HAP-1 (cell line): ENCODE measurements around the gene CNOT1.
A peak's percentile ranks its signal among the peaks of the same experiment; 100 is the strongest.

Source experiments
- DNase-seq, 2 experiments: peaks; one replicate each; pipeline ENCODE4 v3.0.0-alpha.2; 2016 to 2020; ENCODE audit warnings: low spot score in 2 of 2
- H3K27me3 ChIP-seq: fragments of 250-450 bp; sonication (Bioruptor Pico); 2 replicates; pipeline ENCODE4 v1.5.1; 2020; ENCODE audit warnings: low read depth, mild to moderate bottlenecking, moderate library complexity
- H3K36me3 ChIP-seq: fragments of 250-450 bp; sonication (Bioruptor Pico); replicated peaks from 2 replicates; pipeline ENCODE4 v1.5.1; 2020; ENCODE audit warnings: mild to moderate bottlenecking
- H3K4me1 ChIP-seq: fragments of 250-450 bp; sonication (Bioruptor Pico); 2 replicates; pipeline ENCODE4 v1.5.1; 2020; ENCODE audit warnings: mild to moderate bottlenecking
- H3K4me3 ChIP-seq: fragments of 250-450 bp; sonication (Bioruptor Pico); 2 replicates; pipeline ENCODE4 v1.5.1; 2020; ENCODE audit warnings: mild to moderate bottlenecking, moderate library complexity
- H3K9me3 ChIP-seq: fragments of 250-450 bp; sonication (Bioruptor Pico); 2 replicates; pipeline ENCODE4 v1.5.1; 2020; ENCODE audit warnings: mild to moderate bottlenecking, moderate library complexity
- in situ Hi-C: fragments of 300-500 bp; cut with MboI; formaldehyde crosslinking; loops from 3 replicates; pipeline ENCODE4 v1.14.3; 2020; ENCODE audit warnings: low sequenced_read_pairs, inconsistent platforms, mixed read lengths

Gene CNOT1

GRCh38 chr16:58542291-58542690 is 87.3 kb downstream of the CNOT1 start:
- no peak for DNase-seq
- in situ Hi-C loops: no loop called here
- H3K36me3 ChIP-seq: peaks cover 98% of the 10 kb centered on the region
- H3K27me3 ChIP-seq: no peaks in the 10 kb centered on the region
- no peaks in the 10 kb centered on the region for H3K4me1 ChIP-seq
- H3K9me3 ChIP-seq: no peaks in the 10 kb centered on the region
- H3K4me3 ChIP-seq: no peak overlapping the region

DNA sequence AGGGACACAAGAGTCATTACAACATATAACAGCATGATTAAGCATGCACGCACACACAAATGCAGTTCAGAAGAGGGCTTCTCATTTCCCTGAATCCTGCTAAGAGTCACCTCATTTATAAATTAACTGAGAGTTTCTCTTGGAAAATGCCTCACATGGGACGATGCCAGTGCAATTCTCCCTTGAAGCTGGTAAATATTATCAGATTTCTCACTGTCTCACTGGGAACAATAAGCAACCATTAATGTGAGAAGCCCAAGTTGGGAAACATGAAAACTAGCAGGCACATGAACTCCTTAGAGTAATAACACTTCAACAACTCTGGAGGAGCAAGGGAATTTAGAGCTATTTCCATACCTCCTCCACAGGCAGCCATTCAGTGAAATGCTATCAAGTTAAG is 87.9 kb downstream of the CNOT1 start:
- DNase-seq: no peak
- Histone ChIP-seq H3K4me3 (no peak overlapping the region), H3K9me3 (no peaks in the 10 kb centered on the region), H3K36me3 (peaks cover 98% of the 10 kb centered on the region), H3K4me1 (no peaks in the 10 kb centered on the region), H3K27me3 (no peaks in the 10 kb centered on the region)
- in situ Hi-C loops: no loop called here

- no peak for DNase-seq
- no peak overlapping the region for H3K4me3 ChIP-seq
- H3K36me3 ChIP-seq: peaks cover 99% of the 10 kb centered on the region
- in situ Hi-C loops: no loop called here
- no peaks in the 10 kb centered on the region for H3K27me3 ChIP-seq
- no peaks in the 10 kb centered on the region for H3K4me1 ChIP-seq
- H3K9me3 ChIP-seq: no peaks in the 10 kb centered on the region
Observed at GRCh38 chr16:58537124-58537906, 92.3 kb downstream of the CNOT1 start.

GRCh38 chr16:58536278-58536677 is 93.3 kb downstream of the CNOT1 start:
- no peak for DNase-seq
- in situ Hi-C loops: no loop called here
- Histone ChIP-seq H3K27me3 (no peaks in the 10 kb centered on the region), H3K4me1 (no peaks in the 10 kb centered on the region), H3K4me3 (no peak overlapping the region), H3K36me3 (peaks cover 99% of the 10 kb centered on the region), H3K9me3 (no peaks in the 10 kb centered on the region)

DNA sequence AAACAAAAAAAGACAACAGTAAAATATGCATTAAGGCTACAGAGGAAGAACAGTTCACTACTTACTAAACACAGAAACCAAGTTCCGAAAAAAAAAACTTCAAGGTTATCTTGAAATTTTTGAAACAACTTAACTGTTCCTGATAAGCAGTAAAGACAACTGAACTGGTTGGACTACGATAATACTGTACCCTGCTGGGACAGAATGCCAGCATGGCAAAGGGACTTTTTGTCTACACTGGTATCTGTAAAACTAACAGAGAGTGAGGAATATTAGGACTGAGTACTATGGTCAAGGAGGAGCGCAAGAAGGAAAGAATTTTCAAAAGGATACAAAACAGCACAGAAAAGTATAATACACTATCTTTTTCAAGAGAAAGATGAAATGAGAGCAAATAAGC is 94.5 kb downstream of the CNOT1 start:
- H3K9me3 ChIP-seq: no peaks in the 10 kb centered on the region
- H3K36me3 ChIP-seq: peaks cover 97% of the 10 kb centered on the region

GRCh38 chr16:58533751-58534470 is 95.7 kb downstream of the CNOT1 start:
- H3K4me1 ChIP-seq: no peaks in the 10 kb centered on the region
- in situ Hi-C loops: loop anchor here (5.0 kb wide), 1 partner anchor 38 kb away; no protein-coding TSS in a partner anchor

More for the DNA sequence above, 94.5 kb downstream of the CNOT1 start:
- in situ Hi-C loops: no loop called here
- no peak for DNase-seq
- Histone ChIP-seq H3K27me3 (no peaks in the 10 kb centered on the region), H3K4me1 (no peaks in the 10 kb centered on the region), H3K4me3 (no peak overlapping the region)

DNA sequence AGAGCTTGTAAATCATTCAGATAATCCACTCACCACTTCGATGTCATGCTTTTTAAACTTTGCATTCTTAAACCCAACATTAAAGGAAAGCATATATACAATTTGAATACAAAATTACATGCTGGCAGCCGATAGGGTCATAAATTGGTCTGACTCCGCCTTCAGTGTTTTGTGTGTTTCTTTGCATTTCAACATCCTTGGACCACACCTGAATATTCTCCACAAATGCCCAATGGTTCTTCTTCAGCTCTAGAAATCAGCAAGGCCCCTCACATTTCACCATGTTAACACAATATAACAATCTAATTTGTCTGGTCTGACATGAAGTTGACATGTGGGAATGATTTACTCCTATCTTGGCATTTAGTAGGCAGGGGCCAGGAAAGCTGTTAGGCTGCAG is 97.2 kb downstream of the CNOT1 start:
- DNase-seq: no peak
- Histone ChIP-seq H3K27me3 (no peaks in the 10 kb centered on the region), H3K4me1 (no peaks in the 10 kb centered on the region), H3K9me3 (no peaks in the 10 kb centered on the region), H3K36me3 (peaks cover 93% of the 10 kb centered on the region), H3K4me3 (no peak overlapping the region)
- in situ Hi-C loops: loop anchor here (5.0 kb wide), 1 partner anchor 40 kb away; no protein-coding TSS in a partner anchor

More at GRCh38 chr16:58533751-58534470, 95.7 kb downstream of the CNOT1 start:
- DNase-seq: no peak
- no peaks in the 10 kb centered on the region for H3K9me3 ChIP-seq
- no peaks in the 10 kb centered on the region for H3K27me3 ChIP-seq
- no peak overlapping the region for H3K4me3 ChIP-seq
- H3K36me3 ChIP-seq: peaks cover 94% of the 10 kb centered on the region

DNA sequence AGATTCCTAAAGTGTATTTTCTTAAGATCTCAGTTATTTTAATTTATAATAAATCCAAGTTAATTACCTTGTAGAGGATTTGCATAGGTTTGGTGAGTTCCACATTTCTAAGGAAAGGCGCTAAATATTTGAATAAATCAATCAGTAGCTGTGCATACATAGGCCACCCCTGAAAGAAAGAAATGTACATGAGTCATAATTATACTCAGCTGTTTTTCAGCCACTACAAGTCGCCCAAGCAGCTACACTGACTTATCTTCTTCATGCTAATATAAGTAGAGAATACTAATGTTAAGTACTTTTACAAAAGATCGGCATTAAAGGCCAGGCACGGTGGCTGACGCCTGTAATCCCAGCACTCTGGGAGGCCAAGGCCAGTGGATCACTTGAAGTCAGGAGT is 99.4 kb downstream of the CNOT1 start:
- in situ Hi-C loops: loop anchor here (5.0 kb wide), 1 partner anchor 42 kb away; no protein-coding TSS in a partner anchor
- no peak for DNase-seq
- Histone ChIP-seq H3K9me3 (no peaks in the 10 kb centered on the region), H3K27me3 (no peaks in the 10 kb centered on the region), H3K4me1 (no peaks in the 10 kb centered on the region), H3K36me3 (peaks cover 89% of the 10 kb centered on the region), H3K4me3 (no peak overlapping the region)

- Histone ChIP-seq H3K36me3 (peaks cover 82% of the 10 kb centered on the region), H3K4me3 (no peak overlapping the region), H3K4me1 (peaks cover 13% of the 10 kb centered on the region), H3K27me3 (no peaks in the 10 kb centered on the region), H3K9me3 (no peaks in the 10 kb centered on the region)
- in situ Hi-C loops: no loop called here
- no peak for DNase-seq
Observed at GRCh38 chr16:58519707-58520106, 109.9 kb downstream of the CNOT1 start.

- in situ Hi-C loops: no loop called here
- no peak for DNase-seq
- H3K4me1 ChIP-seq: peaks cover 17% of the 10 kb centered on the region
- no peaks in the 10 kb centered on the region for H3K9me3 ChIP-seq
- H3K4me3 ChIP-seq: no peak overlapping the region
- peaks cover 75% of the 10 kb centered on the region for H3K36me3 ChIP-seq
- H3K27me3 ChIP-seq: no peaks in the 10 kb centered on the region
Observed at GRCh38 chr16:58518980-58519368, 110.7 kb downstream of the CNOT1 start.

- Histone ChIP-seq H3K4me1 (peaks cover 19% of the 10 kb centered on the region), H3K27me3 (no peaks in the 10 kb centered on the region), H3K9me3 (no peaks in the 10 kb centered on the region), H3K4me3 (no peak overlapping the region), H3K36me3 (peaks cover 69% of the 10 kb centered on the region)
- in situ Hi-C loops: no loop called here
- no peak for DNase-seq
Observed at GRCh38 chr16:58518083-58518979, 111.3 kb downstream of the CNOT1 start.

GRCh38 chr16:58516768-58517107 is 112.9 kb downstream of the CNOT1 start:
- Histone ChIP-seq H3K4me3 (peak overlapping the region; percentile 62; the same call in 1 of the 2 replicates), H3K36me3 (peaks cover 54% of the 10 kb centered on the region), H3K4me1 (peaks cover 19% of the 10 kb centered on the region), H3K9me3 (no peaks in the 10 kb centered on the region), H3K27me3 (no peaks in the 10 kb centered on the region)
- peak in 1 of 2 experiments; percentile 25 for DNase-seq
- in situ Hi-C loops: no loop called here

DNA sequence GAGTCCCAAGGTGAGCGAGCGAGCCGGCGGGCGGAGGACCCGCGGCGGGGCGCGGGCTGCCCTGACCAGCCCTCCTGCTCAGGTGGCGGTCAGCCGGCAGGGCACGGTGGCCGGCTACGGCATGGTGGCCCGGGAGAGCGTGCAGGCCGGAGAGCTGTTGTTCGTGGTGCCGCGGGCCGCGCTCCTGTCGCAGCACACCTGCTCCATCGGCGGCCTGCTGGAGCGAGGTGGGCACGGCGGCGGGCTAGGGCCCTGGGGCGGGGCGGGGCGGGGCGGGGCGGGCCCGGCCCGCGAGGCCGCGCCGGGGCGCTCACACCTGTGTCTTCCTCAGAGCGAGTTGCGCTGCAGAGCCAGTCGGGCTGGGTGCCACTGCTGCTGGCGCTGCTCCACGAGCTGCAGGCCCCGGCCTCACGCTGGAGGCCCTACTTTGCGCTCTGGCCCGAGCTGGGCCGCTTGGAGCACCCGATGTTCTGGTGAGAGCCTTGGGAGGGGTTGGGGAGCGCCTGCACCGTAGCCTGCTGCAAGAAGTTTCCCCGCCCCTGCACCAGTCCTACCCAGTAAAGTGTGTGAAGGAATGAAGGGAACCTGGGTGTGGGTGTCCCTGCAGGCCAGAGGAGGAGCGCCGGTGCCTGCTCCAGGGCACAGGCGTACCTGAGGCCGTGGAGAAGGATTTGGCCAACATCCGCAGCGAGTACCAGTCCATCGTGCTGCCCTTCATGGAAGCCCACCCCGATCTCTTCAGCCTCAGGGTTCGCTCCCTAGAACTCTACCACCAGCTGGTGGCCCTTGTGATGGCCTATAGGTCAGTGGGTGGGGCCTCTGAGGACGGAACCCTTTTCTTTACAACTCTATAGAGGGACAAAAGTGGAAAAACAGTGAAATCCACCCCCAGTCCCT is 113.5 kb downstream of the CNOT1 start:
- DNase-seq: peak; percentile 22 to 52
- Histone ChIP-seq H3K9me3 (no peaks in the 10 kb centered on the region), H3K36me3 (peaks cover 48% of the 10 kb centered on the region), H3K4me3 (peak overlapping the region; percentile 62), H3K27me3 (no peaks in the 10 kb centered on the region), H3K4me1 (peaks cover 19% of the 10 kb centered on the region)
- in situ Hi-C loops: no loop called here
